T1000 (cell line): ENCODE data around the gene SEMA3F.

Source experiments
- DNase-seq: peaks from one replicate; lab custom pipeline; 2025; ENCODE audit warnings: mixed read lengths; lab: John Stamatoyannopoulos, UW

The SEMA3F gene

GRCh38 chr3:50155891-50156290 lies 767 bp downstream of the SEMA3F start:
- DNase-seq: no peak

- DNase-seq: no peak
Measured at GRCh38 chr3:50156549-50157493, 1.7 kb downstream of the SEMA3F start.

- DNase-seq: no peak
Measured at GRCh38 chr3:50157827-50158529, 2.9 kb downstream of the SEMA3F start.

GRCh38 chr3:50158530-50159146 lies 3.5 kb downstream of the SEMA3F start:
- DNase-seq: no peak

- DNase-seq: no peak
Measured at GRCh38 chr3:50160561-50160983, 5.4 kb downstream of the SEMA3F start.

- DNase-seq: no peak
Measured at GRCh38 chr3:50161320-50161719, 6.2 kb downstream of the SEMA3F start.

- DNase-seq: no peak
Measured at GRCh38 chr3:50162034-50162883, 7.1 kb downstream of the SEMA3F start.

- DNase-seq: peak; percentile 71
Measured at GRCh38 chr3:50163572-50164455, 8.7 kb downstream of the SEMA3F start.

- DNase-seq: no peak
Measured at GRCh38 chr3:50164481-50164880, 9.4 kb downstream of the SEMA3F start.

GRCh38 chr3:50164984-50165909 lies 10.1 kb downstream of the SEMA3F start:
- no peak for DNase-seq

GRCh38 chr3:50165910-50166538 lies 10.9 kb downstream of the SEMA3F start:
- no peak for DNase-seq

GRCh38 chr3:50166620-50167019 lies 11.5 kb downstream of the SEMA3F start:
- no peak for DNase-seq

GRCh38 chr3:50167069-50167840 lies 12.1 kb downstream of the SEMA3F start:
- no peak for DNase-seq

- DNase-seq: no peak
Measured at GRCh38 chr3:50167841-50168209, 12.7 kb downstream of the SEMA3F start.

GRCh38 chr3:50168388-50168787 lies 13.3 kb downstream of the SEMA3F start:
- no peak for DNase-seq

GRCh38 chr3:50168791-50169190 lies 13.7 kb downstream of the SEMA3F start:
- DNase-seq: no peak

GRCh38 chr3:50169232-50169832 lies 14.2 kb downstream of the SEMA3F start:
- no peak for DNase-seq

GRCh38 chr3:50169858-50170257 lies 14.7 kb downstream of the SEMA3F start:
- no peak for DNase-seq
